ENCODE measurements around the gene TGIF1.

TGIF1 gene

GRCh38 chr18:3493501-3494244 lies 43.7 kb downstream of the TGIF1 start:
- DNase-seq (ENCODE audit: extremely low spot score): no peak
- TF ChIP-seq LEF1 (IDR thresholded peaks at IDR 0.05; ENCODE audit: borderline replicate concordance) (no peak), ELF4 (IDR thresholded peaks at IDR 0.05) (no peak), FOXM1 (IDR thresholded peaks at IDR 0.05; ENCODE audit: borderline replicate concordance) (no peak), BHLHE40 (IDR thresholded peaks at IDR 0.05; ENCODE audit: borderline replicate concordance) (no peak), ARNT (IDR thresholded peaks at IDR 0.05) (no peak), SUZ12 (IDR thresholded peaks at IDR 0.05) (no peak), PKNOX1 (IDR thresholded peaks at IDR 0.05) (no peak), TARDBP (IDR thresholded peaks at IDR 0.05) (no peak), CTBP1 (IDR thresholded peaks at IDR 0.05; ENCODE audit: borderline replicate concordance) (no peak), HDGF (IDR thresholded peaks at IDR 0.05; ENCODE audit: borderline replicate concordance) (no peak), NFRKB (IDR thresholded peaks at IDR 0.05) (no peak), FOXA1 (IDR thresholded peaks at IDR 0.05) (no peak), L3MBTL2 (conservative IDR thresholded peaks at IDR 0.05) (no peak), FOXK2 (IDR thresholded peaks at IDR 0.05) (no peak), SP1 (IDR thresholded peaks at IDR 0.05) (no peak), ZNF384 (IDR thresholded peaks at IDR 0.05) (no peak)

DNA sequence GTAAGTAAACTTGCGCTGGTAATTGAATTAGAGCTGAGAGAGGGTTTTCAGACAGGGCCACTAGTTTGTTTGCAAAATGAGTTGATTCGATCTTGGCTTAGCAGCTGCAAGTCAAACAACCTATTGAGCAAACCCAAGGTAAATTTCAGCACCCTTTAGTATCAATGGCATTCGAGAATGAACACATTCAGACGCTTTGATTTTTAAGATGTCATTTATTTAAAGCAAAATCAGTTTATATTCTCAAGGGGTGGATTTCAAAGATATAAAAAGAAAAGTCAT lies 44.2 kb downstream of the TGIF1 start:
- CTCF ChIA-PET: no interaction called here
- TF ChIP-seq FOXK2 (IDR thresholded peaks at IDR 0.05) (no peak), PKNOX1 (IDR thresholded peaks at IDR 0.05) (no peak), HDGF (IDR thresholded peaks at IDR 0.05; ENCODE audit: borderline replicate concordance) (no peak), CTBP1 (IDR thresholded peaks at IDR 0.05; ENCODE audit: borderline replicate concordance) (no peak), FOXM1 (IDR thresholded peaks at IDR 0.05; ENCODE audit: borderline replicate concordance) (no peak), BHLHE40 (IDR thresholded peaks at IDR 0.05; ENCODE audit: borderline replicate concordance) (no peak), FOXA1 (IDR thresholded peaks at IDR 0.05) (no peak), LEF1 (IDR thresholded peaks at IDR 0.05; ENCODE audit: borderline replicate concordance) (no peak), SP1 (IDR thresholded peaks at IDR 0.05) (no peak)
- POLR2A ChIA-PET: no interaction called here
- DNase-seq (ENCODE audit: extremely low spot score): no peak

More at GRCh38 chr18:3493501-3494244, 43.7 kb downstream of the TGIF1 start:
- POLR2A ChIA-PET: interaction anchor here (0.8 kb wide), 1 partner anchor 19 kb away, joined by 3 read pairs; no protein-coding TSS in a partner anchor
- CTCF ChIA-PET: interaction anchor here (0.7 kb wide), 1 partner anchor 12 kb away, joined by 4 read pairs; no protein-coding TSS in a partner anchor

GRCh38 chr18:3494569-3494968 lies 44.6 kb downstream of the TGIF1 start:
- no peak for DNase-seq (ENCODE audit: extremely low spot score)
- ChIA-PET CTCF (no interaction called here), POLR2A (no interaction called here)
- no peak for TF ChIP-seq SUZ12 (IDR thresholded peaks at IDR 0.05)
- no peak for TF ChIP-seq TARDBP (IDR thresholded peaks at IDR 0.05)
- TF ChIP-seq SP1 (IDR thresholded peaks at IDR 0.05): no peak
- TF ChIP-seq HDGF (IDR thresholded peaks at IDR 0.05; ENCODE audit: borderline replicate concordance): no peak
- no peak for TF ChIP-seq LEF1 (IDR thresholded peaks at IDR 0.05; ENCODE audit: borderline replicate concordance)
- TF ChIP-seq CTBP1 (IDR thresholded peaks at IDR 0.05; ENCODE audit: borderline replicate concordance): no peak
- no peak for TF ChIP-seq ELF4 (IDR thresholded peaks at IDR 0.05)
- TF ChIP-seq FOXA1 (IDR thresholded peaks at IDR 0.05): no peak
- no peak for TF ChIP-seq NFRKB (IDR thresholded peaks at IDR 0.05)

- CTCF ChIA-PET: no interaction called here
- DNase-seq (ENCODE audit: extremely low spot score): no peak
- POLR2A ChIA-PET: interaction anchor here (1.1 kb wide), 1 partner anchor 48 kb away, joined by 4 read pairs; no protein-coding TSS in a partner anchor
Measured at GRCh38 chr18:3495691-3496430, 45.9 kb downstream of the TGIF1 start.

GRCh38 chr18:3498698-3499471 lies 48.9 kb downstream of the TGIF1 start:
- DNase-seq (ENCODE audit: extremely low spot score): peak; percentile 50
- TF ChIP-seq HDGF (IDR thresholded peaks at IDR 0.05; ENCODE audit: borderline replicate concordance) (no peak), L3MBTL2 (conservative IDR thresholded peaks at IDR 0.05) (no peak), ELF4 (IDR thresholded peaks at IDR 0.05) (no peak), CTBP1 (IDR thresholded peaks at IDR 0.05; ENCODE audit: borderline replicate concordance) (no peak), FOXK2 (IDR thresholded peaks at IDR 0.05) (no peak), PKNOX1 (IDR thresholded peaks at IDR 0.05) (no peak), SUZ12 (IDR thresholded peaks at IDR 0.05) (no peak), FOXM1 (IDR thresholded peaks at IDR 0.05; ENCODE audit: borderline replicate concordance) (no peak), SP1 (IDR thresholded peaks at IDR 0.05) (no peak), FOXA1 (IDR thresholded peaks at IDR 0.05) (no peak), TARDBP (IDR thresholded peaks at IDR 0.05) (no peak), ZNF384 (IDR thresholded peaks at IDR 0.05) (no peak), NFRKB (IDR thresholded peaks at IDR 0.05) (no peak), ARNT (IDR thresholded peaks at IDR 0.05) (no peak), BHLHE40 (IDR thresholded peaks at IDR 0.05; ENCODE audit: borderline replicate concordance) (no peak), LEF1 (IDR thresholded peaks at IDR 0.05; ENCODE audit: borderline replicate concordance) (no peak)
- CTCF ChIA-PET: interaction anchor here (1.1 to 1.4 kb wide), 2 partner anchors 9 to 17 kb away, joined by 4 to 5 read pairs; no protein-coding TSS in a partner anchor
- POLR2A ChIA-PET: no interaction called here

More at GRCh38 chr18:3495691-3496430, 45.9 kb downstream of the TGIF1 start:
- TF ChIP-seq CTBP1 (IDR thresholded peaks at IDR 0.05; ENCODE audit: borderline replicate concordance) (no peak), ELF4 (IDR thresholded peaks at IDR 0.05) (no peak), NFRKB (IDR thresholded peaks at IDR 0.05) (no peak), TARDBP (IDR thresholded peaks at IDR 0.05) (no peak)

Measured in HEK293T (cell line).